ELF-1 (cell line): ENCODE data around the gene SPINT3.
A peak's percentile ranks its signal among the peaks of the same experiment; 100 is the strongest.
"Not testable (repeated sequence)": the region's sequence is repeated elsewhere in the genome, so short reads cannot be mapped to it uniquely, and the experiment has no call there.

ENCODE experiments used
- DNase-seq: peaks from one replicate; pipeline ENCODE4 v3.0.0-alpha.2; 2016; ENCODE audit warnings: low read depth, low spot score

Gene SPINT3

DNA sequence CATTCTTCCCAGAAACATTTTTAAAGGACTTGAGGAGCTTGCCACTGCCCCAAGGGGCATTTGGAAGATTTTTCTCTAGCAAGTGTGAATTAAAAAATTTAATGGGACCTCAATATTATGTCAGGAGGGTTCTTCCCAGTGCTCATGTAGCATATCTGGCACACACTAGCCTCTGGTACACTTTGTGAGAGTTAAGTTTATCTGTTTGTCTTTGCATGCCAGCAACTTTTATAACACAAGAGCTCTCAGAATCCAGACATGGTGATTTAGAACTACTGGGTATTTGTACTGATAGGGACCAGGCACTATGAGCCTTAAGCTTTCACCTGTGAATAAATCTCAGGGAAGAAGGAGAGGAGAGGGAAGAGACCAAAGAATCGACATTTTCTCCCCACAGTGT lies 12.9 kb downstream of the SPINT3 start:
- DNase-seq: no peak

- no peak for DNase-seq
Observed at GRCh38 chr20:45501600-45501999, 13.8 kb downstream of the SPINT3 start.

- no peak for DNase-seq
Observed at GRCh38 chr20:45500022-45500421, 15.4 kb downstream of the SPINT3 start.

DNA sequence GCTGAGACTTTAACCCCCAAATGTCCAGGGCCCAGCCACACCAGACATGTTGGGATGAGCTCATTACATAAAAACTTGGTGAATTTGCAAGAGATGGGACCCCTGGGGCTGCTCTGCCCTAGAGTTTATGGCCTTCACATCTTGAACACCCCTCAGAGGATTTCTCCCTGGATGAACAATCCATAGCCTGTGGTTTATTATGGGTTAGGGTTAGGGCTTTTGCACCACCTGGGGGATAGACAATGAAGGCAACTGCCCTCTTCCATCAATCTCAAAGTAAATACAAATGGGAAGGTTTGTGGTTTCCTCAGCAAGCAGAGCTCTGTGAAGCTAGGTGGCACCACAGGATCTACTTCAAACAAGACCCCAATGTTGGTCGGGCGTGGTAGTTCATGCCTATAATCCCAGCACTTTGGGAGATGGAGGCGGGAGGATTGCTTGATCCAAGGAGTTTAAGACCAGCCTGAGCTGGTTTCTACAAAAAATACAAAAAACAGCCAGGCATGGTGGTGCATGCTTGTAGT lies 17.4 kb downstream of the SPINT3 start:
- peak; percentile 53 for DNase-seq

DNA sequence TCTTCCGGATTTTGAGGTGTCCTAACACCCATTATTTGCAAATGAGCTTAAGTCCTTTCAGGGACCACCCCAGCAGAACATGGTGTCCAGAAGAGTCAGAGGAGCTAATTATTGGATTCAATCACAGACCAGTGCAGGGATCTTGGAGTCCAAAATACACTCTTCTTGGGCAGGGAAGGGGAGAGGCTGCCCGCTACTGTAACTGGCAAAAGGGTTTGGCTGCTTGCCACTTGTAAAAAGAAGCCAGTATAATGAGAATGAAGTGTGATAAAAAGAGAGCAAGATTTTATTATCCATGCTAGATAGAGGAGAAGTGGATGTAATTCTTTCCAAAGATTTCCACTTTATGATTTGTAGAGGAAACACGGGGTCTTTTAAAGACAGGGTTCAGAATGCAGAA lies 19.3 kb downstream of the SPINT3 start:
- no peak for DNase-seq

- DNase-seq: no peak
Observed at GRCh38 chr20:45495501-45495941, 19.9 kb downstream of the SPINT3 start.

GRCh38 chr20:45489083-45489531 lies 26.3 kb downstream of the SPINT3 start:
- no peak for DNase-seq

DNA sequence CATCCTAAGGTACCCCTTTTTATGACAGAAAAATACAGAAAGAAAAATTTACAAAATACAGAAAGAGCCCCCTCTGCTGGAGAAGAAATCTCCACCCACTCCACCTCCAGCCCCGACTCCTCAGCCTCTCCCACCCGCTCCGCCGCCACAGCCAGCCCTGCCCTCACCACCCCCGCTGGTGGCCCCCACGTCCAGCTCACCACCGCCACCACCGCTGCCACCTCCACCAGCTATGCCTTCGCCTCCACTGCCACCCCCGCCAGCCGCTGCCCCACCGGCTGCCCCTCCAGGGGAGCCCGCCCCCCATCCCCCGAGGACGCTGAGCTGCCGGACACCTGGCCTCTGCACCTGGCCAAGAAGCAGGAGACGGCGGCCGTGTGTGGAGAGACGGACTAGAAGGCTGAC lies 28.2 kb downstream of the SPINT3 start:
- peak; percentile 27 for DNase-seq

DNA sequence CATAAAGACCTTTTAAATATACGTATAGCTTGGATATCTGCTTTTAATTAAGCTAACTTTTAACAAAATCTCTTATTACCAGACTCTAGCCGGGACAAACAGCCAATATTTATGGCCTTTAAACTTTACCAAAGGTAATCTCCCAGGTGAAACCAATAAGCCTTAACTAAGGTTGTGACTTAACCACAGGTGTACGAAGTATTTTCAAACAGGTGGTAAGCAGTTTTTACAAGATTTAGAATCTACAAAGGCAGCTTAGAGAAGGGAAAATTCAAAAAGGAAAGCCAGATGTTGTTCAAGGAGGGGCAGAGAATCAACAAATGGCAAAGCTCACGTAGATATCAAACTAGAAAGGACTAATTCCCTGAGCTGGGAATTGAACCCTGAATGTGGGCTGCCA lies 30.0 kb downstream of the SPINT3 start:
- DNase-seq: no peak

- DNase-seq: no peak
Observed at GRCh38 chr20:45484676-45485075, 30.7 kb downstream of the SPINT3 start.

DNA sequence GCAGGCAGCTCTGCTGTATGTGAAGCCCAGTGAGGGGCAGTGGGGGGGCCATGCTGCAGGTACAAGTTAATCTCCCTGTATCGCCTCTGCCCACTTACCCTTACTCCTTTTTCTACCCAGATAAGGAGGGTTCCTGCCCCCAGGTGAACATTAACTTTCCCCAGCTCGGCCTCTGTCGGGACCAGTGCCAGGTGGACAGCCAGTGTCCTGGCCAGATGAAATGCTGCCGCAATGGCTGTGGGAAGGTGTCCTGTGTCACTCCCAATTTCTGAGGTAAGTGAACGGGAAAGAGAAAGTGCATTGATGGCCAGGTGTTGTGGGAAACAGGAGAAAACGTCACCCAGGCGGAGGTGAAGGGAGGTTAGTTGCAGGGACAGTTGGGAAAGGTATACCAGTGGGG lies 35.6 kb downstream of the SPINT3 start:
- no peak for DNase-seq

DNA sequence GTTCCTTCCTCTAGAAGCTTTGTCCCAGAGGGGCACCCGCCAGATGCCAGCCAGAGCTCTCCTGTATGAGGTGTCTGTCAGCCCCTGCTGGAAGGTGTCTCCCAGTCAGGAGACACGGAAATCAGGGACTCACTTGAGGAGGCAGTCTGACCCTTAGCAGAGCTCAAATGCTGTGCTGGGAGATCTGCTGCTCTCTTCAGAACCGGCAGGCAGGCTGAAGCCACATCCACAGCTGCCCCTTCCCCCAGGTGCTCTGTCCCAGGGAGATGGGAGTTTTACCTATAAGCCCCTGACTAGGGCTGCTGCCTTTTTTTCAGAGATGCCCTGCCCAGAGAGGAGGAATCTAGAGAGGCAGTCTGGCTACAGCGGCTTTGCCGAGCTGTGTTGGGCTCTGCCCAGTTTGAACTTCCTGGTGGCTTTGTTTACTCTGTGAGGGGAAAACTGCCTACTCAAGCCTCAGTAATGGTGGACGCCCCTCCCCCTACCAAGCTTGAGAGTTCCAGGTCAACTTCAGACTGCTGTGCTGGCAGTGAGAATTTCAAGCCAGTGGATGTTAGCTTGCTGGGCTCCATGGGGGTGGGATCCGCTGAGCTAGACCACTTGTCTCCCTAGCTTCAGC lies 37.8 kb downstream of the SPINT3 start:
- DNase-seq: peak; percentile 25

DNA sequence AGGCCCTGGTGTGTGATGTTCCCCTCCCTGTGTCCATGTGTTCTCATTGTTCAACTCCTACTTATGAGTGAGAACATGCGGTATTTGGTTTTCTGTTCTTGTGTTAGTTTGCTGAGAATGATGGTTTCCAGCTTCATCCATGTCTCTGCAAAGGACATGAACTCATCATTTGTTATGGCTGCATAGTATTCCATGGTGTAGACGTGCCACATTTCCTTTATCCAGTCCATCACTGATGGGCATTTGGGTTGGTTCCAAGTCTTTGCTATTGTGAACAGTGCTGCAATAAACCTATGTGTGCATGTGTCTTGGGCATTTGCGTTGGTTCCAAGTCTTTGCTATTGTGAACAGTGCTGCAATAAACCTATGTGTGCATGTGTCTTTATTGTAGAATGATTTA lies 43.1 kb downstream of the SPINT3 start:
- DNase-seq: not testable (repeated sequence)

GRCh38 chr20:45470937-45471336 lies 44.5 kb downstream of the SPINT3 start:
- DNase-seq: peak; percentile 41

- DNase-seq: peak; percentile 41
Observed at GRCh38 chr20:45470262-45470931, 45.0 kb downstream of the SPINT3 start.

GRCh38 chr20:45469336-45470261 lies 45.8 kb downstream of the SPINT3 start, which contains the start of gene WFDC2:
WFDC2 (plus strand) TSS chr20:45469753; CDS start chr20:45469782, 29 bp downstream.
- peak; percentile 47 for DNase-seq

- no peak for DNase-seq
Observed at GRCh38 chr20:45467861-45468260, 47.6 kb downstream of the SPINT3 start.

DNA sequence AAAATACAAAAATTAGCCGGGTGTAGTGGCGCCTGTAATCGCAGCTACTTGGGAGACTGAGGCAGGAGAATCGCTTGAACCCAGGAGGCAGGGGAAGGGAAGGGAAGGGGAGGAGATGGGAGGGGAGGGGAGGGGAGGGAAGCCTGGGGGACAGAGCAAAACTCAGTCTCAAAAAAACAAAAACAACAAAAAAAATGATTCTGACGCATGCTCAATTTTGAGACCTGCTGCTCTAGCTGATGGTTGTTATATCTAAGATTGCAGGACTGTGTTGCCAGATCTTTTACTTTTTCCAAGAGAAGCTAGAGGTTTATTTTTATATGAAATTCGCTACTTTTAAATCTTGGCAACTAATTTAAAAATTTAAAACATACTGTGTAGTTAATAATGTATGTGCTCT lies 48.2 kb downstream of the SPINT3 start:
- DNase-seq: no peak

GRCh38 chr20:45465491-45466266 lies 49.7 kb downstream of the SPINT3 start:
- DNase-seq: no peak

DNA sequence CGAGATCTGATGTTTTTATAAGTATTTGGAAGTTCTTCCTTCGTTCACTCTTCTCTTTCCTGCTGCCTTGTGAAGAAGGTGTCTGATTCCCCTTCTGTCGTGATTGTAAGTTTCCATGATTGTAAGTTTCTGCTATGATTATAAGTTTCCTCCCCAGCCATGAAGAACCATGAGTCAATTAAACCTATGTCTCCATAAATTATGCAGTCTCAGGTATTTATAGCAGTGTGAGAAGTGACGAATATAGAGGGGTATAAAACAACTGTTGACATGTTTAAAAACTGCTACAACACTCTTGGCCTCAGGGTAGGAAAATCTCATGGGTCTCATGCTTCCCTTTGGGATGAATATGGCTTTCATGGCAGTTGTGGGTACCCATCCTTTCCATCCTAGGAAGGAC lies 51.7 kb downstream of the SPINT3 start:
- no peak for DNase-seq
